Measurements from ENCODE around the gene OR2D3.
"Not testable (repeated sequence)": the region's sequence is repeated elsewhere in the genome, so short reads cannot be mapped to it uniquely, and the experiment has no call there.

- not testable (repeated sequence) for TF ChIP-seq POLR2A, POLR2AphosphoS5 (IDR thresholded peaks at IDR 0.05)
- TF ChIP-seq, protein P1, sequence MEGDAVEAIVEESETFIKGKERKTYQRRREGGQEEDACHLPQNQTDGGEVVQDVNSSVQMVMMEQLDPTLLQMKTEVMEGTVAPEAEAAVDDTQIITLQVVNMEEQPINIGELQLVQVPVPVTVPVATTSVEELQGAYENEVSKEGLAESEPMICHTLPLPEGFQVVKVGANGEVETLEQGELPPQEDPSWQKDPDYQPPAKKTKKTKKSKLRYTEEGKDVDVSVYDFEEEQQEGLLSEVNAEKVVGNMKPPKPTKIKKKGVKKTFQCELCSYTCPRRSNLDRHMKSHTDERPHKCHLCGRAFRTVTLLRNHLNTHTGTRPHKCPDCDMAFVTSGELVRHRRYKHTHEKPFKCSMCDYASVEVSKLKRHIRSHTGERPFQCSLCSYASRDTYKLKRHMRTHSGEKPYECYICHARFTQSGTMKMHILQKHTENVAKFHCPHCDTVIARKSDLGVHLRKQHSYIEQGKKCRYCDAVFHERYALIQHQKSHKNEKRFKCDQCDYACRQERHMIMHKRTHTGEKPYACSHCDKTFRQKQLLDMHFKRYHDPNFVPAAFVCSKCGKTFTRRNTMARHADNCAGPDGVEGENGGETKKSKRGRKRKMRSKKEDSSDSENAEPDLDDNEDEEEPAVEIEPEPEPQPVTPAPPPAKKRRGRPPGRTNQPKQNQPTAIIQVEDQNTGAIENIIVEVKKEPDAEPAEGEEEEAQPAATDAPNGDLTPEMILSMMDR (IDR thresholded peaks at IDR 0.05 in 8 of 11, conservative IDR thresholded peaks at IDR 0.05 in 3 of 11), result not testable (repeated sequence)
These were observed 33.1 kb upstream of the OR2D3 start for GRCh38 chr11:6887711-6888110.

All from spleen (tissue), 7 donors.